Liver (tissue), 3 donors: ENCODE results near the gene GARIN5B.
"Not testable (repeated sequence)": the region's sequence is repeated elsewhere in the genome, so short reads cannot be mapped to it uniquely, and the experiment has no call there.

Experiments
- CTCF ChIP-seq: fragments of 150-350 bp; IDR thresholded peaks from 2 replicates; pipeline ENCODE4 v1.5.1; 2017; ENCODE audit warnings: improper control_type of control experiment, low read depth, low read length; ENCODE audit not compliant: missing input control
- EGR1 ChIP-seq, 2 donors: IDR thresholded peaks; 2 replicates each; pipeline ENCODE4 v1.6.1; 2016 to 2018; ENCODE audit warnings: antibody characterized with exemption in 2 of 2, low read depth in 2 of 2
- JUND ChIP-seq, 2 donors: IDR thresholded peaks; 2 replicates each; pipeline ENCODE4 v1.6.1; 2016; ENCODE audit warnings: antibody characterized with exemption in 2 of 2
- MAX ChIP-seq: IDR thresholded peaks from 2 replicates; pipeline ENCODE4 v1.6.1; 2016; ENCODE audit warnings: antibody characterized with exemption
- RAD21 ChIP-seq, 2 donors: IDR thresholded peaks; 2 replicates each; pipeline ENCODE4 v1.6.1; 2016; ENCODE audit warnings: antibody characterized with exemption in 2 of 2, mild to moderate bottlenecking in 2 of 2
- SP1 ChIP-seq: IDR thresholded peaks from 2 replicates; pipeline ENCODE4 v1.6.1; 2018; ENCODE audit warnings: antibody characterized with exemption, mild to moderate bottlenecking
- TAF1 ChIP-seq: conservative IDR thresholded peaks from 2 replicates; pipeline ENCODE4 v1.6.1; 2016; ENCODE audit warnings: antibody characterized with exemption, mild to moderate bottlenecking
- YY1 ChIP-seq: IDR thresholded peaks from 2 replicates; pipeline ENCODE4 v1.6.1; 2016; ENCODE audit warnings: antibody characterized with exemption, mild to moderate bottlenecking
- TF ChIP-seq, protein P1 (sequence below): IDR thresholded peaks from 2 replicates; pipeline ENCODE4 v1.6.1; 2016; ENCODE audit warnings: antibody characterized with exemption
- TF ChIP-seq, protein P2 (sequence below): IDR thresholded peaks from 2 replicates; pipeline ENCODE4 v1.6.1; 2016; ENCODE audit warnings: antibody characterized with exemption, mild to moderate bottlenecking
- donor health status: healthy.
- donor health status: healthy.

DNA sequence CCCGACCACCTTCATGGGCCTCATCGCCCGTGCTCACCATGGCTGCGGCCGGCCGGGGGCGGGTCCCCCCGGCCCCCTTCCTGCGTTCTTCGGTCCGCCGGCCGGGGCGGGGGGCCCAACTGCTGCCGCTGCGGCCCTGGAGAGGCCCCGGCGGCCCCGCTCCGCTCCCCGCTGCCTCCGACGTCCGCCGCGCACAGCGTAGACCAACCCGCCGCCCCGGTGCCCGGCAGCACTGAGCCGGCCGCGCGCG lies 44.4 kb upstream of the GARIN5B start, which contains the start of gene UBE2S:
- not testable (repeated sequence) for TF ChIP-seq CTCF; RAD21 (IDR thresholded peaks at IDR 0.05); JUND (IDR thresholded peaks at IDR 0.05); SP1; MAX; YY1; EGR1 (IDR thresholded peaks at IDR 0.05; ENCODE audit: low read depth in 2 of 2)
- TF ChIP-seq, protein P1, sequence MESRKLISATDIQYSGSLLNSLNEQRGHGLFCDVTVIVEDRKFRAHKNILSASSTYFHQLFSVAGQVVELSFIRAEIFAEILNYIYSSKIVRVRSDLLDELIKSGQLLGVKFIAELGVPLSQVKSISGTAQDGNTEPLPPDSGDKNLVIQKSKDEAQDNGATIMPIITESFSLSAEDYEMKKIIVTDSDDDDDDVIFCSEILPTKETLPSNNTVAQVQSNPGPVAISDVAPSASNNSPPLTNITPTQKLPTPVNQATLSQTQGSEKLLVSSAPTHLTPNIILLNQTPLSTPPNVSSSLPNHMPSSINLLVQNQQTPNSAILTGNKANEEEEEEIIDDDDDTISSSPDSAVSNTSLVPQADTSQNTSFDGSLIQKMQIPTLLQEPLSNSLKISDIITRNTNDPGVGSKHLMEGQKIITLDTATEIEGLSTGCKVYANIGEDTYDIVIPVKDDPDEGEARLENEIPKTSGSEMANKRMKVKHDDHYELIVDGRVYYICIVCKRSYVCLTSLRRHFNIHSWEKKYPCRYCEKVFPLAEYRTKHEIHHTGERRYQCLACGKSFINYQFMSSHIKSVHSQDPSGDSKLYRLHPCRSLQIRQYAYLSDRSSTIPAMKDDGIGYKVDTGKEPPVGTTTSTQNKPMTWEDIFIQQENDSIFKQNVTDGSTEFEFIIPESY: not testable (repeated sequence)
- TF ChIP-seq TAF1: peak; percentile 85
- TF ChIP-seq, protein P2, sequence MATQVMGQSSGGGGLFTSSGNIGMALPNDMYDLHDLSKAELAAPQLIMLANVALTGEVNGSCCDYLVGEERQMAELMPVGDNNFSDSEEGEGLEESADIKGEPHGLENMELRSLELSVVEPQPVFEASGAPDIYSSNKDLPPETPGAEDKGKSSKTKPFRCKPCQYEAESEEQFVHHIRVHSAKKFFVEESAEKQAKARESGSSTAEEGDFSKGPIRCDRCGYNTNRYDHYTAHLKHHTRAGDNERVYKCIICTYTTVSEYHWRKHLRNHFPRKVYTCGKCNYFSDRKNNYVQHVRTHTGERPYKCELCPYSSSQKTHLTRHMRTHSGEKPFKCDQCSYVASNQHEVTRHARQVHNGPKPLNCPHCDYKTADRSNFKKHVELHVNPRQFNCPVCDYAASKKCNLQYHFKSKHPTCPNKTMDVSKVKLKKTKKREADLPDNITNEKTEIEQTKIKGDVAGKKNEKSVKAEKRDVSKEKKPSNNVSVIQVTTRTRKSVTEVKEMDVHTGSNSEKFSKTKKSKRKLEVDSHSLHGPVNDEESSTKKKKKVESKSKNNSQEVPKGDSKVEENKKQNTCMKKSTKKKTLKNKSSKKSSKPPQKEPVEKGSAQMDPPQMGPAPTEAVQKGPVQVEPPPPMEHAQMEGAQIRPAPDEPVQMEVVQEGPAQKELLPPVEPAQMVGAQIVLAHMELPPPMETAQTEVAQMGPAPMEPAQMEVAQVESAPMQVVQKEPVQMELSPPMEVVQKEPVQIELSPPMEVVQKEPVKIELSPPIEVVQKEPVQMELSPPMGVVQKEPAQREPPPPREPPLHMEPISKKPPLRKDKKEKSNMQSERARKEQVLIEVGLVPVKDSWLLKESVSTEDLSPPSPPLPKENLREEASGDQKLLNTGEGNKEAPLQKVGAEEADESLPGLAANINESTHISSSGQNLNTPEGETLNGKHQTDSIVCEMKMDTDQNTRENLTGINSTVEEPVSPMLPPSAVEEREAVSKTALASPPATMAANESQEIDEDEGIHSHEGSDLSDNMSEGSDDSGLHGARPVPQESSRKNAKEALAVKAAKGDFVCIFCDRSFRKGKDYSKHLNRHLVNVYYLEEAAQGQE: peak; percentile 70
